Fibroblast of upper back skin (primary cell): Measurements from ENCODE around the gene GRK1.
"Not testable (repeated sequence)": the region's sequence is repeated elsewhere in the genome, so short reads cannot be mapped to it uniquely, and the experiment has no call there.

Experiments used
- DNase-seq: peaks from one replicate; pipeline ENCODE4 v3.0.0-alpha.2; 2013

The GRK1 gene

GRCh38 chr13:113666951-113667701 is at the start of gene GRK1:
GRK1 (plus strand) TSS chr13:113667219; CDS start chr13:113667387, 168 bp downstream.
- DNase-seq, result no peak

- DNase-seq, result no peak
Observed at GRCh38 chr13:113617961-113618360, 49.1 kb upstream of the GRK1 start.

- DNase-seq, result no peak
Observed at GRCh38 chr13:113618455-113618854, 48.6 kb upstream of the GRK1 start.

GRCh38 chr13:113620036-113620796 is 46.8 kb upstream of the GRK1 start:
- no peak for DNase-seq

GRCh38 chr13:113621046-113621445 is 46.0 kb upstream of the GRK1 start:
- DNase-seq, result no peak

GRCh38 chr13:113621498-113621897 is 45.5 kb upstream of the GRK1 start:
- DNase-seq, result peak; percentile 6

- not testable (repeated sequence) for DNase-seq
Observed at GRCh38 chr13:113621986-113622550, 45.0 kb upstream of the GRK1 start.

- DNase-seq, result no peak
Observed at GRCh38 chr13:113622791-113623490, 44.1 kb upstream of the GRK1 start.

GRCh38 chr13:113623491-113624234 is 43.4 kb upstream of the GRK1 start:
- peak; percentile 6 for DNase-seq

- no peak for DNase-seq
Observed at GRCh38 chr13:113624235-113624587, 42.8 kb upstream of the GRK1 start.

GRCh38 chr13:113624640-113625304 is 42.2 kb upstream of the GRK1 start:
- DNase-seq, result not testable (repeated sequence)

- DNase-seq, result peak; percentile 65
Observed at GRCh38 chr13:113625965-113626721, 40.9 kb upstream of the GRK1 start.

- no peak for DNase-seq
Observed at GRCh38 chr13:113627136-113627535, 39.9 kb upstream of the GRK1 start.

- DNase-seq, result no peak
Observed at GRCh38 chr13:113628291-113629270, 38.4 kb upstream of the GRK1 start.

GRCh38 chr13:113629866-113630265 is 37.2 kb upstream of the GRK1 start:
- no peak for DNase-seq

- no peak for DNase-seq
Observed at GRCh38 chr13:113630296-113630695, 36.7 kb upstream of the GRK1 start.

- no peak for DNase-seq
Observed at GRCh38 chr13:113630804-113631203, 36.2 kb upstream of the GRK1 start.

GRCh38 chr13:113631341-113632095 is 35.5 kb upstream of the GRK1 start:
- DNase-seq, result no peak
